IMR-90 (cell line): ENCODE data around the gene RXFP4. TPM values are rescaled to one million over a fixed set of nuclear protein-coding genes. Genes with fewer than 3 reads are reported as not detected.

ENCODE experiments used
- ATAC-seq: fragments of 200-7000 bp; cut with Tn5 transposase; 2 replicates; pipeline ENCODE4 v1.9.1; 2020; ENCODE audit warnings: low read depth, mild to moderate bottlenecking, moderate library complexity
- BruUV-seq: library from RNA; stranded (reverse); fragments of 400-500 nt; replicated peaks from 2 replicates; lab custom pipeline; 2021; lab: Mats Ljungman, UMichigan
- CTCF ChIA-PET: fragments of 300-600 bp; formaldehyde crosslinking; extraction: SDS; loops from one replicate; lab custom pipeline; 2021; ENCODE audit warnings: antibody characterized with exemption; lab: Yijun Ruan, JAX
- POLR2A ChIA-PET: fragments of 300-600 bp; sonication (Branson Sonifier 250); formaldehyde crosslinking; loops from one replicate; lab custom pipeline; 2022; ENCODE audit warnings: antibody characterized with exemption; ENCODE audit not compliant: unreplicated experiment; lab: Charles Lee
- DNase-seq: peaks from one replicate; pipeline ENCODE4 v3.0.0; 2013
- H2AFZ ChIP-seq: replicated peaks from 2 replicates; pipeline ENCODE3; 2013; ENCODE audit warnings: low read length, mild to moderate bottlenecking; ENCODE audit not compliant: poor library complexity
- H2AK5ac ChIP-seq: 2 replicates; pipeline ENCODE4 v1.6.1; 2013; ENCODE audit warnings: low read depth, low read length, inconsistent platforms
- H2AK9ac ChIP-seq: replicated peaks from 2 replicates; pipeline ENCODE3; 2013; ENCODE audit warnings: mild to moderate bottlenecking, low read depth, low read length, moderate library complexity; ENCODE audit not compliant: poor library complexity
- H2BK120ac ChIP-seq: 2 replicates; pipeline ENCODE4 v1.6.1; 2013; ENCODE audit warnings: low read depth, low read length, inconsistent platforms
- H2BK15ac ChIP-seq: 3 replicates; pipeline ENCODE4 v1.6.1; 2013; ENCODE audit warnings: low read depth, low read length, inconsistent platforms
- H2BK20ac ChIP-seq: 2 replicates; pipeline ENCODE4 v1.6.1; 2013; ENCODE audit warnings: low read depth, mild to moderate bottlenecking, inconsistent platforms, low read length, moderate library complexity
- H2BK5ac ChIP-seq: 2 replicates; pipeline ENCODE4 v1.6.1; 2013; ENCODE audit warnings: mild to moderate bottlenecking, low read depth, low read length, inconsistent platforms; ENCODE audit not compliant: poor library complexity, severe bottlenecking
- H3K14ac ChIP-seq: replicated peaks from 2 replicates; pipeline ENCODE4 v1.6.1; 2013; ENCODE audit warnings: low read depth, low read length, inconsistent platforms
- H3K18ac ChIP-seq: 2 replicates; pipeline ENCODE4 v1.6.1; 2013; ENCODE audit warnings: low read depth, low read length, control low read depth
- H3K23ac ChIP-seq: 2 replicates; pipeline ENCODE4 v1.6.1; 2013; ENCODE audit warnings: low read depth, low read length, inconsistent platforms
- H3K27ac ChIP-seq: 2 replicates; pipeline ENCODE4 v1.5.1; 2013; ENCODE audit warnings: mild to moderate bottlenecking, control low read depth, low read length; ENCODE audit not compliant: insufficient read depth
- H3K27me3 ChIP-seq: 2 replicates; pipeline ENCODE4 v1.6.1; 2013; ENCODE audit warnings: low read length; ENCODE audit not compliant: control insufficient read depth, insufficient read depth
- H3K36me3 ChIP-seq: 2 replicates; pipeline ENCODE4 v1.6.1; 2013; ENCODE audit warnings: low read length, mixed read lengths; ENCODE audit not compliant: control insufficient read depth, insufficient read depth
- H3K4ac ChIP-seq: 2 replicates; pipeline ENCODE4 v1.6.1; 2013; ENCODE audit warnings: low read depth, low read length, inconsistent platforms
- H3K4me1 ChIP-seq: 2 replicates; pipeline ENCODE4 v1.6.1; 2013; ENCODE audit warnings: low read length, mixed read lengths; ENCODE audit not compliant: control insufficient read depth, insufficient read depth
- H3K4me2 ChIP-seq: 2 replicates; pipeline ENCODE4 v1.6.1; 2013; ENCODE audit warnings: low read depth, mild to moderate bottlenecking, control low read depth, low read length, moderate library complexity
- H3K4me3 ChIP-seq: 2 replicates; pipeline ENCODE4 v1.5.1; 2013; ENCODE audit warnings: low read depth, mild to moderate bottlenecking, control low read depth, low read length, moderate library complexity; ENCODE audit not compliant: insufficient read depth
- H3K56ac ChIP-seq: 2 replicates; pipeline ENCODE4 v1.6.1; 2013; ENCODE audit warnings: low read length, inconsistent platforms; ENCODE audit not compliant: insufficient read depth; ENCODE audit errors: extremely low read depth
- H3K79me1 ChIP-seq, 2 experiments: 2 replicates each; pipeline ENCODE4 v1.6.1; 2013; ENCODE audit warnings: low read length in 2 of 2, inconsistent platforms in 1 of 2, low read depth in 1 of 2
- H3K9ac ChIP-seq: 2 replicates; pipeline ENCODE4 v1.6.1; 2013; ENCODE audit warnings: low read depth, low read length, control low read depth
- H3K9me1 ChIP-seq: 2 replicates; pipeline ENCODE4 v1.6.1; 2013; ENCODE audit warnings: low read length, inconsistent platforms; ENCODE audit not compliant: insufficient read depth
- H3K9me3 ChIP-seq: 2 replicates; pipeline ENCODE4 v1.6.1; 2013; ENCODE audit warnings: low read length; ENCODE audit not compliant: control insufficient read depth, insufficient read depth
- H4K20me1 ChIP-seq: 2 replicates; pipeline ENCODE4 v1.6.1; 2013; ENCODE audit warnings: low read length, inconsistent platforms; ENCODE audit not compliant: insufficient read depth
- H4K5ac ChIP-seq: 2 replicates; pipeline ENCODE4 v1.6.1; 2013; ENCODE audit warnings: mild to moderate bottlenecking, low read depth, low read length, control low read depth
- H4K8ac ChIP-seq, 2 experiments: 2 replicates each; pipeline ENCODE4 v1.6.1; 2013; ENCODE audit warnings: low read depth in 2 of 2, low read length in 2 of 2, control low read depth in 1 of 2, inconsistent platforms in 1 of 2
- H4K91ac ChIP-seq: 2 replicates; pipeline ENCODE4 v1.6.1; 2013; ENCODE audit warnings: low read depth, low read length, inconsistent platforms; ENCODE audit not compliant: insufficient read depth
- FOS ChIP-seq: fragments of 150-350 bp; IDR thresholded peaks from 2 replicates; pipeline ENCODE4 v1.6.1; 2016; ENCODE audit warnings: low read depth, low read length
- MAZ ChIP-seq: IDR thresholded peaks from 2 replicates; pipeline ENCODE4 v1.6.1; 2012; ENCODE audit warnings: low read depth, mild to moderate bottlenecking, low read length, improper control_type of control experiment, moderate library complexity, borderline replicate concordance
- WGBS, 2 experiments: methylation state at CpG; one replicate each; pipeline versions ENCODE4 v1.1.5 to v1.1.7; 2013; ENCODE audit warnings: missing lambda C conversion rate in 2 of 2; ENCODE audit not compliant: insufficient read length in 1 of 2; ENCODE audit errors: extremely low coverage in 2 of 2; 5-methylcytosine and 5-hydroxymethylcytosine counted together
- dilution Hi-C: fragments of 300-500 bp; cut with HindIII; formaldehyde crosslinking; loops from one replicate; pipeline ENCODE4 v1.14.3; 2018; ENCODE audit warnings: low sequenced_read_pairs; ENCODE audit not compliant: unreplicated experiment
- in situ Hi-C: fragments of 300-500 bp; cut with MboI; formaldehyde crosslinking; loops from 3 replicates; pipeline ENCODE4 v1.14.3; 2019; ENCODE audit warnings: low sequenced_read_pairs, inconsistent platforms, mixed read lengths
- intact Hi-C: fragments of 100-400 bp; cut with micrococcal nuclease; formaldehyde crosslinking; loops from 2 replicates; pipeline ENCODE4 v1.10.0; 2022
- polyA plus RNA-seq, 3 experiments: library from polyadenylated mRNA; depleted of rRNA; stranded (reverse); fragments of >200 nt; gene quantifications; 2 replicates each; pipeline ENCODE4 v1.2.3, GENCODE V29; 2012; ENCODE audit warnings: low replicate concordance in 1 of 3
- total RNA-seq: library from RNA; depleted of rRNA; stranded (reverse); fragments of >200 nt; gene quantifications from 2 replicates; pipeline ENCODE4 v1.2.3, GENCODE V29; 2012
- TF ChIP-seq, protein P1 (sequence below): fragments of 150-350 bp; IDR thresholded peaks from 2 replicates; pipeline ENCODE4 v1.6.1; 2017; ENCODE audit warnings: mild to moderate bottlenecking, antibody characterized with exemption, low read length, low read depth
- TF ChIP-seq, protein P2 (sequence below): fragments of 150-350 bp; IDR thresholded peaks from 2 replicates; pipeline ENCODE4 v1.6.1; 2016; ENCODE audit warnings: low read depth, mild to moderate bottlenecking, low read length, moderate library complexity, borderline replicate concordance

Gene RXFP4
- total and polyA plus RNA-seq, 2 of the 4 experiments (the other 2 are of a cell fraction), result not detected

DNA sequence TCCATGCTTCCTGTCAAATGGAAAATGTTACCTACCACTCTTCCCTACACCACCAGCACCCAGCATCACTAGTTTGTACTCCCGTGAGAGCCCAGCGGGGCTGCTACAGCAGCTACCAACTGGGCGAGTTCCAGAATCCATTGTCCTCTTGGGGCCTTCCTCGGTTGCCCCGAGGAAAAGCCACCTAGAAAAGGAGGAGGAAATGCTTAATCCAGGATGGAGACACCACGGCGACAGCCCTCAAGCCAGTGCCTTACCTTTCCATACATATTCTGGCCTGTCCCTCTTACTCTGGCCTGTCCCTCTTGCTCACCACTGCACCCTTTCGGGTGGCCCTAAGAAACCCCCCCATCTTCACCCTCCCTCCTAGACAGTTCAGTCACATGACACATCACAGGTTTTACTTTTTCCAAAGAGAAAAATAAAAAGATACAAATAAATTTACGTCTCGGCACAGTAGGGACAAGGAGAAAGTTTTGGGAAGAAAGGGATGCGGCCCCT lies 30.8 kb upstream of the RXFP4 start:
- H2AK5ac ChIP-seq, result peak overlapping the region; percentile 98
- H2BK15ac ChIP-seq, result peak overlapping the region; percentile 7; the same call in 1 of the 3 replicates
- peak overlapping the region; percentile 84 for H3K9ac ChIP-seq
- H3K4me2 ChIP-seq, result peak overlapping the region; percentile 80
- DNase-seq (peak; percentile 42), ATAC-seq (peak; percentile 51)
- H4K20me1 ChIP-seq, result no peaks in the 10 kb centered on the region
- WGBS, 2 experiments, result 2% methylated on average over 8 of the region's 11 CpGs; no CpG with 5 or more reads in 1 of the 2 experiments
- dilution Hi-C loops, result no loop called here
- H3K23ac ChIP-seq, result peak overlapping the region; percentile 87
- peak overlapping the region; percentile 99 for H2AK9ac ChIP-seq
- H3K27me3 ChIP-seq, result no peaks in the 10 kb centered on the region
- H3K18ac ChIP-seq, result peak overlapping the region; percentile 20
- no peaks in the 10 kb centered on the region for H3K9me3 ChIP-seq
- H4K91ac ChIP-seq, result peak overlapping the region; percentile 77
- ChIA-PET CTCF (no interaction called here), POLR2A (no interaction called here)
- H2BK20ac ChIP-seq, result peak overlapping the region; percentile 11; the same call in 1 of the 2 replicates
- BruUV-seq, result no TSS peak
- H3K4ac ChIP-seq, result peak overlapping the region; percentile 96
- H3K79me1 ChIP-seq, result peaks cover 23 to 46% of the 10 kb centered on the region in 2 experiments
- TF ChIP-seq FOS (no peak), MAZ (no peak; the same call in 1 of the 2 replicates)
- TF ChIP-seq, protein P1, sequence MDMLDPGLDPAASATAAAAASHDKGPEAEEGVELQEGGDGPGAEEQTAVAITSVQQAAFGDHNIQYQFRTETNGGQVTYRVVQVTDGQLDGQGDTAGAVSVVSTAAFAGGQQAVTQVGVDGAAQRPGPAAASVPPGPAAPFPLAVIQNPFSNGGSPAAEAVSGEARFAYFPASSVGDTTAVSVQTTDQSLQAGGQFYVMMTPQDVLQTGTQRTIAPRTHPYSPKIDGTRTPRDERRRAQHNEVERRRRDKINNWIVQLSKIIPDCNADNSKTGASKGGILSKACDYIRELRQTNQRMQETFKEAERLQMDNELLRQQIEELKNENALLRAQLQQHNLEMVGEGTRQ, result peak; percentile 66
- TF ChIP-seq, protein P2, sequence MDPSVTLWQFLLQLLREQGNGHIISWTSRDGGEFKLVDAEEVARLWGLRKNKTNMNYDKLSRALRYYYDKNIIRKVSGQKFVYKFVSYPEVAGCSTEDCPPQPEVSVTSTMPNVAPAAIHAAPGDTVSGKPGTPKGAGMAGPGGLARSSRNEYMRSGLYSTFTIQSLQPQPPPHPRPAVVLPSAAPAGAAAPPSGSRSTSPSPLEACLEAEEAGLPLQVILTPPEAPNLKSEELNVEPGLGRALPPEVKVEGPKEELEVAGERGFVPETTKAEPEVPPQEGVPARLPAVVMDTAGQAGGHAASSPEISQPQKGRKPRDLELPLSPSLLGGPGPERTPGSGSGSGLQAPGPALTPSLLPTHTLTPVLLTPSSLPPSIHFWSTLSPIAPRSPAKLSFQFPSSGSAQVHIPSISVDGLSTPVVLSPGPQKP, result no peak
- peak overlapping the region; percentile 71 for H4K5ac ChIP-seq
- H3K27ac ChIP-seq, result peak overlapping the region; percentile 81
- intact Hi-C loops, result loop anchor here (2.0 kb wide), 1 partner anchor 54 kb away; the partner anchor contains the start of gene GON4L
- peaks cover 2% of the 10 kb centered on the region; the same call in 1 of the 2 replicates for H3K9me1 ChIP-seq
- peak overlapping the region; percentile 79 for H2BK5ac ChIP-seq
- in situ Hi-C loops, result no loop called here
- H2BK120ac ChIP-seq, result peak overlapping the region; percentile 50
- H3K4me3 ChIP-seq, result peak overlapping the region; percentile 70
- H4K8ac ChIP-seq, result peak overlapping the region; percentile 49 to 91
- peak overlapping the region; percentile 86 for H3K56ac ChIP-seq
- peaks cover 44% of the 10 kb centered on the region for H3K36me3 ChIP-seq
- H3K4me1 ChIP-seq, result peaks cover 5% of the 10 kb centered on the region; the same call in 1 of the 2 replicates
- peak overlapping the region; percentile 93 for H3K14ac ChIP-seq
- peak overlapping the region; percentile 92 for H2AFZ ChIP-seq
